Erythroblast (primary cell): ENCODE results near the gene GARNL3.

Source experiments
- GATA1 ChIP-seq: IDR thresholded peaks from 2 replicates; pipeline ENCODE4 v1.6.1; 2011; ENCODE audit warnings: low read depth, mild to moderate bottlenecking, control low read depth, low read length, moderate library complexity
- POLR2A ChIP-seq: IDR thresholded peaks from 2 replicates; pipeline ENCODE4 v1.6.1; 2011; ENCODE audit warnings: mild to moderate bottlenecking, low read length

GRCh38 chr9:127430415-127430814, 165.8 kb downstream of the GARNL3 start:
- TF ChIP-seq POLR2A = no peak
- no peak for TF ChIP-seq GATA1
